ENCODE results near the gene COPS8.

Gene COPS8

GRCh38 chr2:237132799-237133198 lies 47.1 kb downstream of the COPS8 start:
- no peak for DNase-seq (ENCODE audit: low read depth)

- no peak for DNase-seq (ENCODE audit: low read depth)
Observed at GRCh38 chr2:237134321-237135230, 48.9 kb downstream of the COPS8 start.

- DNase-seq (ENCODE audit: low read depth): no peak
Observed at GRCh38 chr2:237136824-237137223, 51.1 kb downstream of the COPS8 start.

- DNase-seq (ENCODE audit: low read depth): no peak
Observed at GRCh38 chr2:237137626-237138323, 52.1 kb downstream of the COPS8 start.

GRCh38 chr2:237139123-237139675 lies 53.5 kb downstream of the COPS8 start:
- DNase-seq (ENCODE audit: low read depth): no peak

GRCh38 chr2:237140689-237141285 lies 55.1 kb downstream of the COPS8 start:
- no peak for DNase-seq (ENCODE audit: low read depth)

GRCh38 chr2:237141571-237142051 lies 55.9 kb downstream of the COPS8 start:
- DNase-seq (ENCODE audit: low read depth): no peak

- DNase-seq (ENCODE audit: low read depth): no peak
Observed at GRCh38 chr2:237143118-237143517, 57.4 kb downstream of the COPS8 start.

GRCh38 chr2:237143676-237144440 lies 58.2 kb downstream of the COPS8 start:
- DNase-seq (ENCODE audit: low read depth): no peak

GRCh38 chr2:237144516-237144915 lies 58.8 kb downstream of the COPS8 start:
- no peak for DNase-seq (ENCODE audit: low read depth)

GRCh38 chr2:237147317-237147716 lies 61.6 kb downstream of the COPS8 start:
- DNase-seq (ENCODE audit: low read depth): no peak

- DNase-seq (ENCODE audit: low read depth): no peak
Observed at GRCh38 chr2:237148624-237149023, 62.9 kb downstream of the COPS8 start.

GRCh38 chr2:237149425-237149824 lies 63.7 kb downstream of the COPS8 start:
- peak; percentile 44 for DNase-seq (ENCODE audit: low read depth)

Measured in activated T-cell treated with anti-CD3 and anti-CD28 coated beads for 48 hours (primary cell).